Measurements from ENCODE around the gene GSTM1. TPM values are rescaled to one million over a fixed set of nuclear protein-coding genes. Genes with fewer than 3 reads are reported as not detected.

The GSTM1 gene
- total RNA-seq, 1 donor = not detected

GRCh38 chr1:109642626-109643025 lies 45.0 kb upstream of the GSTM1 start:
- DNase-seq (ENCODE audit: low read depth) = no peak
- TF ChIP-seq CTCF (IDR thresholded peaks at IDR 0.05; ENCODE audit: insufficient read depth, low read length) = no peak
- no peak overlapping the region for H3K4me3 ChIP-seq (ENCODE audit: low read depth, low read length)

DNA sequence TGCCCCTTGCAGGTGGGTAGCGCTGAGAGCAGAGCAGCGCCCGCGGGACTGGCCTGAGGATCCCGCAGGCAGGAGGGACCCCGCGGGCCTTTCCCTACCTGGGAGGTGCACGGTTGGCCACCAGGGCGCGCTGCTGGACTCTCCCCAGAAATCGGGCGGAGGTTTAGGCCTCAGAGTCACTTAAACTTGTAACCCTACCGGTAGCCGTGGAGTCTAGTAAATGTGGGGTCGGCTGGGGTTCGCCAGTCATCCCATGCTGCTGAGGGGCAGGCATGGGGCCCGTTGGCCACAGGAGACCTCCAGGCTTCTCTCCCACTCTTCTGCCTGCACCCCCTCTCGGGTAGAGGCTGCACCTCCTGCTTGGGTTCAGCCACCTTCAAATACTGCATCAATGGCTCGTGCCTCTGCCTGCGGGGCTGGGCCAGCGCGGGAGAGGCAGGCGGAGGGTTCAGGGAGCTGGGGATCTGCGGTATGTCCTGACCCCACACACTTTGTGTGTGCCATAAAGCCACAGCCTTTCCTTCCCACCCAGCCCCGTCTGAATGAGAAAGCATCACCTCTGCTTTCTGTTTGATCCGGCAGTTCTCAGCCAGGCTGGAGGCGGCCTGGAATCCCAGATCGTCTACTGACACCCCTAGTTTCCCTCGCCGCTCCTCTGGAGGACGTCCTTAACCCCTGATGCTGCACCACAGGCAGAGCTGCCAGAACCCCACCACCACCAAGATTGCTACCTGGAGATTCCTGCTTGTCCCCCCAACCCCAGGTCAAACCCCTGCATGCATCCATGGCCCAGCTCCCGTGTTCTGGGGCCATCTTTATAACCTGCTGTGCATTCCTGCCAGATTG lies 44.0 kb upstream of the GSTM1 start:
- H3K4me3 ChIP-seq (ENCODE audit: low read depth, low read length) = no peak overlapping the region
- peak; percentile 90 for TF ChIP-seq CTCF (IDR thresholded peaks at IDR 0.05; ENCODE audit: insufficient read depth, low read length)
- DNase-seq (ENCODE audit: low read depth) = peak; percentile 73

DNA sequence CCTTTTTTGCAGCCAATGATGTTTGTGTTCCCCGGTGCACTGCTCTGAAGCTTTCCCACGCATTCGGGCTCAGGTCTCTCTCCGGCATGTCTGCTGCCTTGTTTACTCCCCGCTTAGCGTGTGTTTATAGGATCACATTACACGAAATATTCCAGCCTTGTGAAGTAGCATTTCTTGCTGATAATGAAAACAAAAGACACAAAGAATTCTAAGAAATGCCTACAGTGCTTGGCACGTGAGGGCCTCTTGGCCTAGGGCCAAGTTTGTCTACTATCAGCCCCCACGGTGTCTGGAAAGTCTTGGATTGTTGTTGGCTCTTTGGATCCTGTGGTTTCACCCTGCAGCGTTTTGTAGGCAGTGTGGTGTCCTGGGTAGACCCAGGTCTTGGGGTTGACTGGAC lies 42.9 kb upstream of the GSTM1 start:
- DNase-seq (ENCODE audit: low read depth) = no peak
- no peak overlapping the region for H3K4me3 ChIP-seq (ENCODE audit: low read depth, low read length)
- TF ChIP-seq CTCF (IDR thresholded peaks at IDR 0.05; ENCODE audit: insufficient read depth, low read length) = no peak

DNA sequence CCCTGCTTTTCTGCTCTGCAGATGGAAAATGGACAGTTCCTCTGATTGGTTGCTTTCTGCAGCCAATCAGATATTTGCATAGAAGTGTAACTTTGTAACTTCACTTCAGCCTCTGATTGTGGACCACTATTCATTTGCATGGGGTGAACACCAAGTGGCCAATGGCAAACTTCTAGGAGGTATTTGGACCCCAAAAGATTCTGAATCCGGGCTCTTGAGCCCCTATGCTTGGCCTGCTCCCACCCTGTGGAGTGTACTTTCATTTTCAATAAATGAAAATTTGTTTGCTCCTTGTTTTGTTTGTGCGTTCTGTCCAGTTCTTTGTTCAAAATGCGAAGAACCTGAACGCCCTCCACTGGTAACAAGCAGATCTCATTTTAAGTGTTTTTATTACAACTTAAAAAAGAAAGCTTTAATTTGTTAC lies 38.1 kb upstream of the GSTM1 start:
- peak; percentile 58 for TF ChIP-seq CTCF (IDR thresholded peaks at IDR 0.05; ENCODE audit: insufficient read depth, low read length)
- H3K4me3 ChIP-seq (ENCODE audit: low read depth, low read length) = peak overlapping the region; percentile 47
- peak; percentile 75 for DNase-seq (ENCODE audit: low read depth)

DNA sequence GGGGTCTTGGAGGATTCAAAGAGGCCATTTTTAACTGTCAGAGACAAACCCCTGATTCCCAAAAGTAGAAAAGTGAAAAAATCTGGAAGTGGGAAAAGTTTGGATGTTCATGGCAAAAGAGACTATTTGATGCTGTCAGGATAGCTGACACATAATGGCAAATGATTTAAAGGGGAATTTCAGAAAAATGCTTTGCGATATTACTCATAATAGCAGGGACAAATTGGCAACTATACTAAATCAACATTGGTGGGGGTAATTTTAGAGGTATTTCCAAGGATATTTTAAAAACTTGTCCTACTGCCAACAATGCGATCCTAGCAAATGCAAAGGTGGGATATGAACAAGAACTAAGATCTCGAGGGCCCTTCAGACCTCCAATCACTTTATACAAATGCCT lies 37.0 kb upstream of the GSTM1 start:
- H3K4me3 ChIP-seq (ENCODE audit: low read depth, low read length) = no peak overlapping the region
- no peak for TF ChIP-seq CTCF (IDR thresholded peaks at IDR 0.05; ENCODE audit: insufficient read depth, low read length)
- peak; percentile 51 for DNase-seq (ENCODE audit: low read depth)

- no peak for TF ChIP-seq CTCF (IDR thresholded peaks at IDR 0.05; ENCODE audit: insufficient read depth, low read length)
- H3K4me3 ChIP-seq (ENCODE audit: low read depth, low read length) = no peak overlapping the region
- no peak for DNase-seq (ENCODE audit: low read depth)
Observed at GRCh38 chr1:109652402-109652801, 35.2 kb upstream of the GSTM1 start.
